ENCODE data around the gene SLC12A6. TPM values are rescaled to one million over a fixed set of nuclear protein-coding genes. Genes with fewer than 3 reads are reported as not detected.
A peak's percentile ranks its signal among the peaks of the same experiment; 100 is the strongest.
"Not testable (repeated sequence)": the region's sequence is repeated elsewhere in the genome, so short reads cannot be mapped to it uniquely, and the experiment has no call there.

Gene SLC12A6
- 73.4 TPM for total RNA-seq

DNA sequence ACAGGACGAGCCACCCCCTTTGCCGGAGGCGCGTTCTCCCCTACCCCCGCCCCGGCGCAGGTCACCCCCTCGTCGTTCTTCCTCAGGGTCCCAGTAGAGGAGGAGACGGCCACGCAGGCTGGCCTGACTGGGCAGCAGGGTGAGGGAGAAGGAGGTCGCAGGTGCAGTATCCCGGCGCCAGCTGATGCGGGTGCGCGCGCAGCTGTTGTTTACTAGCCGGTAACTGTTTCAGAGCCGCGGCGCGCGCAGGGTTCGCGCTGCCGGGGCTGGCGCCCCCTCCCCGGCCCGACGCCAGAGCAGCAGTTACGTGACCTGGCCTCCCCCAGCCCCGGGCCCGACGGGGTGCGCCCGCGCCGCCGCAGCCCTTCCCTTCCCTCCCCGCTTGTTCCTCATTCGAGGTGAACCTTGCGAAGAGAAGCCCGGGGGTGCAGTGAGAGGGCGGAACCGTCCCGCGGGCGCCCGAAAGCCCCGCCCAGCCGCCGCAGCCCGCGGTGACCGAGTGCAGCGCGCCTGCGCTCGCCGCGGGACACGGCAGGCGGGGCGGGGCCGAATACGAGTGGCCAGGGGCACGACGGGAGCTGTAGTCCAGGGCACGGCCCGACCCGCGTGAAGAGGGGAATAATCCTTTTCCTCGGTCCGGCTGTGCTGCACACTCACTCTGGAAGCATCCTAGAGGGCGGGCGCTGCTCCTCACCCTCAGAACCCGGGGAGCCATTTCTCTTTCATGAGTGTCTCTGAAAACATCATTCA, at the start of gene SLC12A6:
SLC12A6 (minus strand) TSS at position 225 of the 750 bp plus-strand sequence. CDS start 1,101 bp downstream, outside the sequence.
- Histone ChIP-seq H3K27ac (peak within 1 kb of the TSS; percentile 93), H3K27me3 (no peaks in the 10 kb centered on the region), H3K4me1 (peaks cover 60% of the 10 kb centered on the region), H3K9me3 (no peaks in the 10 kb centered on the region), H3K4me3 (peak within 1 kb of the TSS; percentile 58 to 93), H3K36me3 (peaks cover 0 to 7% of the 10 kb centered on the region in 2 donors)
- TF ChIP-seq POLR2A (IDR thresholded peaks at IDR 0.05): peak in 1 of 2 donors; percentile 39
- TF ChIP-seq POLR2AphosphoS5 (IDR thresholded peaks at IDR 0.05; ENCODE audit: insufficient read depth in 1 of 2, low read depth in 1 of 2): peak in 1 of 2 donors; percentile 34
- TF ChIP-seq, protein P1, sequence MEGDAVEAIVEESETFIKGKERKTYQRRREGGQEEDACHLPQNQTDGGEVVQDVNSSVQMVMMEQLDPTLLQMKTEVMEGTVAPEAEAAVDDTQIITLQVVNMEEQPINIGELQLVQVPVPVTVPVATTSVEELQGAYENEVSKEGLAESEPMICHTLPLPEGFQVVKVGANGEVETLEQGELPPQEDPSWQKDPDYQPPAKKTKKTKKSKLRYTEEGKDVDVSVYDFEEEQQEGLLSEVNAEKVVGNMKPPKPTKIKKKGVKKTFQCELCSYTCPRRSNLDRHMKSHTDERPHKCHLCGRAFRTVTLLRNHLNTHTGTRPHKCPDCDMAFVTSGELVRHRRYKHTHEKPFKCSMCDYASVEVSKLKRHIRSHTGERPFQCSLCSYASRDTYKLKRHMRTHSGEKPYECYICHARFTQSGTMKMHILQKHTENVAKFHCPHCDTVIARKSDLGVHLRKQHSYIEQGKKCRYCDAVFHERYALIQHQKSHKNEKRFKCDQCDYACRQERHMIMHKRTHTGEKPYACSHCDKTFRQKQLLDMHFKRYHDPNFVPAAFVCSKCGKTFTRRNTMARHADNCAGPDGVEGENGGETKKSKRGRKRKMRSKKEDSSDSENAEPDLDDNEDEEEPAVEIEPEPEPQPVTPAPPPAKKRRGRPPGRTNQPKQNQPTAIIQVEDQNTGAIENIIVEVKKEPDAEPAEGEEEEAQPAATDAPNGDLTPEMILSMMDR (IDR thresholded peaks at IDR 0.05): no peak
- intact Hi-C loops (cut with DNase I): no loop called here
- DNase-seq (ENCODE audit: extremely low spot score in 2 of 2): no peak

DNA sequence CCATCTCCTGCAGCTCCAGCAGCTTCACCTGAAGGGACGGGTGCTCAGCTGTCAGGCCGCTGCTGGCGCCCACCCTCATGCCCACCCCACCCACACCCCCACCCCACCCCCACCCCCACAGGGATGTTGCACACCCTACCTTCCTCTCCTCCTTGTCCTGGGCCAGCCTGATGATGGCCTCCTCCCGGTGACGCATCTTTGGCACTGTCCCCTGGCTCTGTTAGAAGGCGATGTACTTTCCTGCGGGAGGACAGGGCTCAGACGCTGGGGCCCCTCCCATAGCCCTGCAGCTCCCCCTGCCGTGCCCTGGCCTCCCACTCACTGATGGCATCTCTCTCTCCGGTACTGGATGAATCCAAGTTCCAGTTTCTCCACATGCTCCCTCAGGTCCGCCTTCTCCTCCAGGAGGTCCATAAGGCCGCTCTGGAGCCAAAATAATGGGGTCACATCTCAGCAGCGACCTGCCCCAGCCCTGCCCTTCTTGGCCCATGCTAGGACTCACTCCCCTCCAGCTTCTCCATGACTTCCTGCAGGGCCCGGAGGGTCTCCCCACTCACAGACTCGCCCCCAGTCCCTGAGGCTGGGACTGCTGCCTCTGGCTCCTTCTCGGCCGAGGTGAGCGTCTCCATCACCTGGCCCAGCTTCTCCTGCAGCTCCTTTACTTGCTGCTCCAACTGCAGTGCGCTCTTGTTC, 44.4 kb upstream of the SLC12A6 start:
- H3K27me3 ChIP-seq; H3K4me1 ChIP-seq; H3K9me3 ChIP-seq; H3K4me3 ChIP-seq; intact Hi-C loops (cut with DNase I); H3K36me3 ChIP-seq; DNase-seq (ENCODE audit: extremely low spot score in 2 of 2); H3K27ac ChIP-seq: not testable (repeated sequence)

DNA sequence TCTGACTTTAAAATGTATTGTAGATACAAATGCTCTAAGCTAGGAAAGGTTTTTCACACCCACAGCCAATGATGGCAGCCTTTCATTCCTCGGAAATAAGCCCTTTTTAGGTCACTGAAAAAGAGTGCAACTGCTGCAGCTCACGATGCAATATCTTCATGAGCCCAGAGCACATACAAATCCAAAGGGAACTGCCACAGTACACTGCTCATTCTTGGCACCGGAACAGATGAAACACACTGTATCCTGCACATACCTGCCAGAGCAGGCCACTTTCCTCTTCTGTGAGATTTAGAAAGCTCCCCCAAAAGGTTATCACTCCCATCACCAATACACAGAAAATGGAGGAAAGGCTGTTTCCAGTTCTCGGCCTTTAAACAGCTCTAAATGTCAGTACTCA, 42.9 kb upstream of the SLC12A6 start:
- intact Hi-C loops (cut with DNase I); H3K9me3 ChIP-seq; H3K27ac ChIP-seq; H3K36me3 ChIP-seq; H3K27me3 ChIP-seq; H3K4me1 ChIP-seq; DNase-seq (ENCODE audit: extremely low spot score in 2 of 2); H3K4me3 ChIP-seq: not testable (repeated sequence)

DNA sequence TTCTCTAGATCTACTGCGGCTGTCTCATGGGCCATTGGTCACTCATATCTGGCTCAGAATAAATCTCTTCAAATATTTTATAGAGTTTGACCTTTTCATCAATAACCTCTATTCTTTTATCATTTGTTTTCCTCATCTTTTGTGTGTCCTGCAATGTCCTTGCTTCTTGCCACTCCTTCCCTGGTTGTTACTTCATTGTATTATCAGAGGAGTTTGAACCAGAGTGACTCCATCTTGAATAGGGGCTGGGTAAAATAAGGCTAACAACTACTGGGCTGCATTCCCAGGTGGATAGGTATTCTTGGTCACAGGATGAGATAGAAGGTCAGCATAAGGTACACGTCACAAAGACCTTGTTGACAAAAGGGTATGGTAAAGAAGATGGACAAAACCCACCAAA, 39.3 kb upstream of the SLC12A6 start:
- no peak overlapping the region for H3K4me3 ChIP-seq
- no peaks in the 10 kb centered on the region for H3K27me3 ChIP-seq
- TF ChIP-seq POLR2AphosphoS5 (IDR thresholded peaks at IDR 0.05; ENCODE audit: insufficient read depth in 1 of 2, low read depth in 1 of 2): no peak
- TF ChIP-seq, protein P1 (IDR thresholded peaks at IDR 0.05): no peak
- TF ChIP-seq POLR2A (IDR thresholded peaks at IDR 0.05): no peak
- no peaks in the 10 kb centered on the region for H3K36me3 ChIP-seq
- H3K27ac ChIP-seq: no peak overlapping the region
- intact Hi-C loops (cut with DNase I): no loop called here
- H3K9me3 ChIP-seq: no peaks in the 10 kb centered on the region
- H3K4me1 ChIP-seq: no peaks in the 10 kb centered on the region
- no peak for DNase-seq (ENCODE audit: extremely low spot score in 2 of 2)

DNA sequence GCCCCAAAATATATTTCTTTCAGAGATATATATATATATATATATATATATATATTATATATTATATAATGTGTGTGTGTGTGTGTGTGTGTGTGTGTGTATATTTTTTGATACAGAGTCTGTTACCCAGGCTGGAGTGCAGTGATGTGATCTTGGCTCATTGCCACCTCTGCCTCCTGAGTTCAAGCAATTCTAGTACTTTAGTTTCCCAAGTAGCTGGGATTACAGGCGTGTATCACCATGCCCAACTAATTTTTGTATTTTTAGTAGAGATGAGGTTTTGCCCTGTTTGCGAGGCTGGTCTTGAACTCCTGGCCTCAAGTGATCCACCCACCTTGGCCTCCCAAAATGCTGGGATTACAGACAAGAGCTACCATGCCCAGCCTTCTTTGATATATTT, 38.0 kb upstream of the SLC12A6 start:
- H3K4me1 ChIP-seq; H3K4me3 ChIP-seq; intact Hi-C loops (cut with DNase I); H3K9me3 ChIP-seq; H3K27ac ChIP-seq; H3K27me3 ChIP-seq; H3K36me3 ChIP-seq; DNase-seq (ENCODE audit: extremely low spot score in 2 of 2): not testable (repeated sequence)

DNA sequence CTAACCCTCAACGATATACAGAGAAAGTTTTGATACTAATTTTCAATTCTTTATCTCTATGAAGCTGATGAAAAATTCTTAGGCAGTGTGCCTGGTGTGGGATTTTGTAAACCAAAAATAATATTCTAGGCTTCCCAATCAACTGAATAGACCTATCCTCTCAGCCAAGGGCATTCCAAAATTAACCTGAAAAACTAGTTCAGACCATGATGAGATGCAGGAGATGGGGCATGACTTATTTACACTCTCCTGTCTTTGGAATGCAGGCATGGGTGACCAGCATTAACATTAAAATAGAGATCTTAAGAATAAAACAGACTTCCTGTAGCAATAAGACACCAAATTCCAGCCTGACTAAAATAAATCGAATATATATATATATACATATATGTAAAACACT, 37.2 kb upstream of the SLC12A6 start:
- H3K36me3 ChIP-seq: no peaks in the 10 kb centered on the region
- no peak overlapping the region for H3K4me3 ChIP-seq
- intact Hi-C loops (cut with DNase I): no loop called here
- no peaks in the 10 kb centered on the region for H3K27me3 ChIP-seq
- no peaks in the 10 kb centered on the region for H3K4me1 ChIP-seq
- TF ChIP-seq, protein P1 (IDR thresholded peaks at IDR 0.05): no peak
- TF ChIP-seq POLR2A (IDR thresholded peaks at IDR 0.05) (no peak), POLR2AphosphoS5 (IDR thresholded peaks at IDR 0.05; ENCODE audit: insufficient read depth in 1 of 2, low read depth in 1 of 2) (no peak)
- DNase-seq (ENCODE audit: extremely low spot score in 2 of 2): no peak
- no peaks in the 10 kb centered on the region for H3K9me3 ChIP-seq
- H3K27ac ChIP-seq: no peak overlapping the region
